Osteoblast (primary cell): ENCODE data around the gene CACNA1H. TPM values are rescaled to one million over a fixed set of nuclear protein-coding genes. Genes with fewer than 3 reads are reported as not detected.

Experiments
- DNase-seq: peaks from one replicate; pipeline ENCODE4 v3.0.0; 2011; ENCODE audit warnings: low spot score, mixed read lengths; ENCODE audit not compliant: insufficient read length; ENCODE audit errors: missing footprints
- H2AFZ ChIP-seq: 2 replicates; pipeline ENCODE4 v1.6.0; 2011; ENCODE audit warnings: mild to moderate bottlenecking, low read length
- H3K27ac ChIP-seq: 2 replicates; pipeline ENCODE4 v1.5.1; 2011; ENCODE audit warnings: mild to moderate bottlenecking, low read depth, low read length, moderate library complexity
- H3K27me3 ChIP-seq: 2 replicates; pipeline ENCODE4 v1.6.0; 2012; ENCODE audit warnings: mild to moderate bottlenecking, control low read depth, inconsistent platforms, low read length, moderate library complexity; ENCODE audit not compliant: insufficient read depth
- H3K36me3 ChIP-seq: 2 replicates; pipeline ENCODE4 v1.5.1; 2011; ENCODE audit warnings: mild to moderate bottlenecking, low read length, control low read depth, moderate library complexity; ENCODE audit not compliant: insufficient read depth
- H3K4me1 ChIP-seq: 2 replicates; pipeline ENCODE4 v1.5.1; 2011; ENCODE audit warnings: mild to moderate bottlenecking, low read length, control low read depth, moderate library complexity; ENCODE audit not compliant: insufficient read depth
- H3K4me2 ChIP-seq: 2 replicates; pipeline ENCODE4 v1.6.0; 2011; ENCODE audit warnings: mild to moderate bottlenecking, low read length; ENCODE audit not compliant: insufficient read depth
- H3K4me3 ChIP-seq: fragments of 200-600 bp; sonication (generic); 3 replicates; pipeline ENCODE4 v1.5.1; 2012; ENCODE audit warnings: mild to moderate bottlenecking, low read length, inconsistent platforms; ENCODE audit not compliant: insufficient read depth
- H3K79me2 ChIP-seq: 2 replicates; pipeline ENCODE4 v1.6.0; 2012; ENCODE audit warnings: mild to moderate bottlenecking, low read length, control low read depth, inconsistent platforms; ENCODE audit not compliant: insufficient read depth
- H3K9me3 ChIP-seq: 2 replicates; pipeline ENCODE4 v1.5.1; 2011; ENCODE audit warnings: low read depth, low read length, control low read depth
- H4K20me1 ChIP-seq: 2 replicates; pipeline ENCODE4 v1.6.0; 2012; ENCODE audit warnings: mild to moderate bottlenecking, low read length, control low read depth; ENCODE audit not compliant: insufficient read depth
- CTCF ChIP-seq: IDR thresholded peaks from 2 replicates; pipeline ENCODE4 v1.5.1; 2011; ENCODE audit warnings: mild to moderate bottlenecking, low read depth, low read length, moderate library complexity; ENCODE audit errors: extremely low read depth
- total RNA-seq: library from RNA; depleted of rRNA; stranded (reverse); fragments of >200 nt; gene quantifications from 2 replicates; pipeline ENCODE4 v1.2.3, GENCODE V29; 2012

CACNA1H gene
- total RNA-seq, 1 donor = under 0.01 TPM

- Histone ChIP-seq H3K36me3 (no peaks in the 10 kb centered on the region), H3K27ac (no peak overlapping the region), H3K27me3 (peaks cover 14% of the 10 kb centered on the region), H3K4me2 (no peak overlapping the region), H3K4me1 (no peaks in the 10 kb centered on the region), H3K4me3 (no peak overlapping the region), H3K79me2 (no peaks in the 10 kb centered on the region), H4K20me1 (no peaks in the 10 kb centered on the region), H2AFZ (no peak overlapping the region), H3K9me3 (no peaks in the 10 kb centered on the region)
- DNase-seq = no peak
- no peak for TF ChIP-seq CTCF
Observed at GRCh38 chr16:1145383-1146100, 7.4 kb upstream of the CACNA1H start.

DNA sequence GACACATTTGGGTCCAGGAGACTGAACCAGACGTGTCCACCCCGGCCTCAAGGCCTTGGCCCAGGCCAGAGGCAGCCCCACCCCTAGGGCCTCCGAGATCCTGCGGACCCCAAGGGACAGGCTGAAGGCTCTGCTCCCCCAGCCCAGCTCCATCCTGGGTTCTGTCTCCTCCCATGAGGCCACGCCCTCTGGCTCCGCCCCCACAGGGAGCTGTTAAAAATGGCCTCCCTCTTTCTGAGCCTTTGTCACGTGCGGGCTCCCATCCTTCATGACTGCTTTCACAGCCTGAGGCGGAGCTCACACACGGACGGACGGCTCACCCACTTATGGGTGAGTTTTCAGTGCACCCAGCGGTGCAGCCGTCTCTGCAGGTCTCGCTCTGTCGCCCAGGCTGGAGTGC is 6.5 kb upstream of the CACNA1H start:
- no peak overlapping the region for H3K27ac ChIP-seq

GRCh38 chr16:1147027-1147426 is 5.9 kb upstream of the CACNA1H start:
- no peaks in the 10 kb centered on the region for H3K9me3 ChIP-seq
- DNase-seq = no peak
- H3K36me3 ChIP-seq = no peaks in the 10 kb centered on the region
- no peaks in the 10 kb centered on the region for H3K4me1 ChIP-seq
- no peak for TF ChIP-seq CTCF
- H3K4me3 ChIP-seq = no peak overlapping the region
- H3K27ac ChIP-seq = no peak overlapping the region
- no peak overlapping the region for H3K4me2 ChIP-seq
- no peaks in the 10 kb centered on the region for H3K79me2 ChIP-seq
- peaks cover 25% of the 10 kb centered on the region for H3K27me3 ChIP-seq
- no peaks in the 10 kb centered on the region for H4K20me1 ChIP-seq
- H2AFZ ChIP-seq = no peak overlapping the region

More for the DNA sequence above, 6.5 kb upstream of the CACNA1H start:
- no peaks in the 10 kb centered on the region for H3K36me3 ChIP-seq
- H3K27me3 ChIP-seq = peaks cover 21% of the 10 kb centered on the region
- no peak overlapping the region for H3K4me3 ChIP-seq
- no peak for TF ChIP-seq CTCF
- no peak overlapping the region for H3K4me2 ChIP-seq
- no peak for DNase-seq
- no peaks in the 10 kb centered on the region for H3K4me1 ChIP-seq
- H3K79me2 ChIP-seq = no peaks in the 10 kb centered on the region
- H2AFZ ChIP-seq = no peak overlapping the region
- no peaks in the 10 kb centered on the region for H4K20me1 ChIP-seq
- H3K9me3 ChIP-seq = no peaks in the 10 kb centered on the region

- Histone ChIP-seq H3K4me1 (no peaks in the 10 kb centered on the region), H3K27me3 (peaks cover 23% of the 10 kb centered on the region), H3K27ac (no peak overlapping the region), H4K20me1 (no peaks in the 10 kb centered on the region), H3K4me2 (no peak overlapping the region), H3K4me3 (no peak overlapping the region), H3K36me3 (no peaks in the 10 kb centered on the region), H2AFZ (no peak overlapping the region), H3K9me3 (no peaks in the 10 kb centered on the region), H3K79me2 (no peaks in the 10 kb centered on the region)
- no peak for TF ChIP-seq CTCF
- DNase-seq = no peak
Observed at GRCh38 chr16:1149101-1149636, 3.7 kb upstream of the CACNA1H start.
